G401 (cell line): Measurements from ENCODE around the gene SELENOS. TPM values are rescaled to one million over a fixed set of nuclear protein-coding genes. Genes with fewer than 3 reads are reported as not detected.

Experiments
- DNase-seq: peaks from one replicate; pipeline ENCODE4 v3.0.0-alpha.2; 2015; ENCODE audit warnings: low spot score
- in situ Hi-C: cut with HindIII; loops from 2 replicates; pipeline ENCODE4 v1.10.0; 2016; ENCODE audit warnings: low sequenced_read_pairs, mixed read lengths
- total RNA-seq: library from RNA; depleted of rRNA; stranded (reverse); fragments of >200 nt; shearing (Covaris generic); gene quantifications from 2 replicates; pipeline ENCODE4 v1.2.3, GENCODE V29; 2014

The SELENOS gene
- total RNA-seq, 1 experiment from 2014 or later: 61.7 TPM

DNA sequence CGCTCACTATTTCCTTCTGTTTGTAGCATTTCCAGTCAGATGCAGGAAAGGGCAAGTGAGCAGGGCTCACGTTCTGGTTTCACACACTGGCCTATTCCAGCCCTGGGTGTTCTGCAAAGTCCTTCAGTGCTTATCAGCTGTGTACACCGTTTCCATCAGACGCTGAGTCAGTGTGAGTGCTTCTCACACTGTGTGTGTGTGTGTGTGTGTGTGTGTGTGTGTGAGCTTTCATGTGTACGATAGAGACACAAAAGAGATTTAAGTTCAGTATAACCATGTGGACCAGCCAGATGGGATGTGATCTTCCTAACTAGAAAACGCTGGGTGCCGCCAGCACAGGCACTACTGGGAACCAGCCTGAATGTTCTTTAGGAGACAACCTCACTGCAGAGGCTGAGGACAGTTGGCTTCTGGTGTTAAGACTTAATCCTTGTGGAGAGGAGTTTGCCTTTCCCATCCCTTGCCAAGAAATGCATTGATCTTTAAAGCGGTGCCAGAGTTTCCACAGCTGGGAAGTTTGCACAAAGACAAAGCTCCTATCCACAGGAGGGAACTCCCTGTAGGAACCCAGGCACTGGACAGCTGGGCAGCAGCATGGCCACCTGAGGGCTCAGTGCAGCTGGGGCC, 21.6 kb downstream of the SELENOS start:
- no peak for DNase-seq
- in situ Hi-C loops: no loop called here

DNA sequence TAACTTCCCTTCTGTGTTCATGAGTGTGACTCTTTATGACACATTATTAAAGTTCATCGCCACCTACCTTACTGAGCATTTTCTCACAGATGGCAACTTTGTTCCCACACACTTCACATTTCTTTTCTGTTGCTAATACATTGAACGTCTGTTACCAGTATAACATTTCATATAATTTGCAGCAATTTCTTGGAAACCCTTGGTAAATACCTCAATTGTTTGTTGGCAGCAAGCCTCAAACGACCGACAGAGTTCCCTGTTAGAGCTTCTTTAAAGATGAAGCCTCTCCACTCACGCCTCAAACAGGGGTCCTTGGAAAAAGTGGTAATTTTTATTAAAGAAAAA, 22.3 kb downstream of the SELENOS start:
- in situ Hi-C loops: no loop called here
- no peak for DNase-seq

DNA sequence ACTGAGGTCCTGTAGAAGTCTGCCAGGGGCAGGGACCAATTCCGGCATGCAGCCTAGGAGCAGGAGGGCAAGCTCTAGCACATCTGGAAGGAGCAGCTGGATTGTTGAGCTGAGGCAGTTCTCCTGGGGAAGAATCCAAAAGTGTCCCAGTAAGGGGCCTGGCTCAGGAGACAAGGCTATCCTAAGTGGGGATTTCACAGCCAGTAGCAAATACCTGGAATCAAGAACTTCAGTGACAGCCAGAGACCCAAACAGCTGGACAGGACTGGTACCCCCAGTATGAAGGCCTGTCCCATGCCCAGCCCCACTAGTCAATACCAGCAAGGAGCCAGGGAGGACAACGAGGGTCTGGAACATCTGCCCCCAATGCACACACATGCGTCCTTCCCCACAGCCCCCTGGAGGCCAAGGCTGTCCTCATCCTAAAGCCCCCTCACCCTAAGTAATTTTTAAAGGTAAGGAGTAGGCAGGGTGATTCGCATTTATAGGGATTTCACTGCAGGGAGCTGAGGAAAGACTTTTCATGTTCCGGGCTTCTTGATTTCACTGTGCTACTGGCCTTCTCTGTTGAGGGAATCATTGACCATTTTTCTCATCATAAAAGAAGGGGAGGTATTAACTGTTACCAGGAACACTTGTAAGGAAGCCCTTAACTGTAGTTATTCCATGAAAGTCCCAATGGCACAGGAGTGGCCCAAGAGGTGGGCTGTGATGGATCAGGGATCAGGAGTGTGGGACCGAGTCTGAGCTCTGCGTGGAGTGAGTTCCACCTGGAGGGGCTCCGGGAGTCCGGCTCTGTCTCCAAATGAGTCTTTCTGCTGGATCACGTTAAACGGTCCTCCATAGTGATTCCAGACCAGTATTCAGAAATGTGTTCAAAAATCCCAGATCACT, 22.9 kb downstream of the SELENOS start:
- DNase-seq: no peak
- in situ Hi-C loops: no loop called here

DNA sequence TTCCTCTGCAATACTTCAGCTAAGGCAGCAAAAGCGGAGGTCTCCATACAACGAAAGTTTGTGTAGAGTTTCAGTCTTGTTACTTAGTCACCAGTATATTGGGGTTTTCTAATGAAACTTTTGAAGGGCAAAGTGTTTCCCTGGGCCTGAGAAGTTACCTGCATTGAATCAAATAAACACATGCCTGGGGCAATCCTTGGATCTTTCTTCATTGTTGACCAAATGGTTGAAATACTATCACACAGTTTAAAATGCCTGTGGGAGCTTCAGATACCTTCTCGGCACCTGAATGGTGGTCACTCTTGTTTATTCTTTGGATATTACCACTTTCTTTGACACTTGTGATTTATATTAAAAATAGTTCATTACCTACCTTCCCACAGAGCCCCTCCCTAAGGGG, 24.4 kb downstream of the SELENOS start:
- no peak for DNase-seq
- in situ Hi-C loops: no loop called here

DNA sequence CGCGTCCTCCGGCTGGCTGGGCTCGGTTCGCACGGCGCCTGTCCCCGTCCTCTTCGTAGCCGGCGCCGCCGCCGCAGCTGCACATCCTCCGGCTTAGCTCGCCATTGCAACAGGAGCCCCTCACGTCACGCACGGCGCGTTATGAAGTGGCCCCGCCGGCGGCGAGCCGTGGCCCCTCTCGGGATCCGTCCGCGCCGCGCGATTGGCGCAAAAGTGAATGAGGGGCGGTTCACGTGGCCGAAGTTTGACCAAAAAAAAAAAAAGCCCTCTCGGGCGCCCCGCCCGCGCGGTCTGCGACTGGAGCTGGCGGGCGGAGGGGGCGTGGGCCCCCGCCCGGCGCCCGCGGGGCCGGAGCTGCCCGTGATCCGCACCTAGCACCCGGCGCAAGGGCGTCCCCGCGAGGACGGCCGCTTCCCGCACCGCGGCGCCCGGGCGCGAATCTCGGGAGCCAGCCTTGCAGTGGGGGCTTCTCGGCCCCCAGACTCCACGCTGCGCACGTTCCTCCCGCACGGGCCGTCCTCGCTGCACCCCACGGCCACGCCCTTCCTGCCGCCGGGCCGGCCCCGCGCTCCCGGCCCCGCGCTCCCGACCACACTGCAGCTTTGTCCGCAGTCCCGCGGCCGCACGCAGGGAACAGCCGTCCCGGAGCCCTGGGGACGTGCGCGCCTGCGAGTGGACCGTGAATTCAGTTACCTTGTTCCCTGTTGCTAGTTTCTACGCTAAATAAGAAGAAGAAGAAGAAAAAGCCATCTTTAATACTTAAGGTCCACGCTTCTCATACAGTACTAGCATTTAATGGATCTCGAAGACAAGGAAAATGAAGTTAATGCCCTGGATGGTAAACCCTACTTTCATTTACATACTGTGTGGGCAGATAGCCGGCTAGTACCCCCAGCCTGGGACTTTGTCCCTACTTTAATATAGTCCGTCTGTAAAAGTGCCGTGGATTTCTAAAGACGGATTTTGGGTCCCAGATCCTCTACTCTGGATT, 25.2 kb downstream of the SELENOS start, which contains the start of gene CHSY1:
CHSY1 (minus strand) TSS at position 219 of the 991 bp plus-strand sequence. CDS start 592 bp downstream, outside the sequence.
- in situ Hi-C loops: no loop called here
- peak; percentile 82 for DNase-seq

DNA sequence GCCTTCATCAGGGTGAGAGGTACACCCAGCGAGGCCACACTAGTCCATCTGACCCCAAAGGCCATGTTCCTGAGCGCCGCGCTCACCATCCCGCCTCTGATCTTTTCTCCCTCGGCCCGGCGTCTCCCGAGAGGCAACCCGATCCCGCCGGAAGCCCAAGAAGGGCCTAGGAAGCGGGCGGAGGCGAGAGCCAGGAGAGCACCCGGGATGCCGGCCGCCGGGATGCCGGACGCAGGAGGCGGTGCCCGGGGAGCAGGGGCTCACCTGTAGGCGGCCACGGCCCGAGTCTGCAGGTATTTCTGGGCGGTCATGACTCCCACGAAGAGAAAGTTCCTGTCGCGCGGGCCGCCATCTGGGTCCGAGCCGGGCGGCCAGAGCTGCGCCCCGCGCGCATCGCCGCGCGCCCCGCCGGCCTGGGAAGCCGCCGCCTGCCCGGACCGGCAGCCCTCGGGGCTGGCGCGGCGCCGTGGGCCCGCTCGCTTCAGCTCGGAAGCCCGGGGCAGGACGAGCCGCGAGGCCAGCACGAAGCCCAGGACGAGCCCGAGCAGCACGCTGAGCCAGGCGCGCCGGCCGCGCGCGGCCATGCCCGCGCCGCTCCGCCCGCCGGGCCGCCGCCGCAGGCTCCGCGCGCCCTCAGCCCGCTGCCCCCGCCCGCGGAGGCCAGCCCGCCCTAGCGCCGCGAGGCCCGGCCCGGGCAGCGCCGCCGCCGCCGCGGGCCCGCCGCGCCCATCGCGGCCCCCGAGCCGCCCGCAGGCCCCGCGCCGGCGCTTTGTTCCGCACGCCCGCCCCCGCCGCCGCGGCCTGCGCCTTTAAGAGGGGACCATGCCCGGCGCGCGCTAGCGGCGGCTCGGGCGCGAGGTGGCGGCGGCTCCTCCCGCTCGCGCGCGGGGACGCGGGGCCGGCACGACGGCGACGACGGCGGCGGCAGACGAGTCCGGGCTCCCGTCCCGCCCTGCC, 26.1 kb downstream of the SELENOS start:
- peak; percentile 21 for DNase-seq
- in situ Hi-C loops: no loop called here

DNA sequence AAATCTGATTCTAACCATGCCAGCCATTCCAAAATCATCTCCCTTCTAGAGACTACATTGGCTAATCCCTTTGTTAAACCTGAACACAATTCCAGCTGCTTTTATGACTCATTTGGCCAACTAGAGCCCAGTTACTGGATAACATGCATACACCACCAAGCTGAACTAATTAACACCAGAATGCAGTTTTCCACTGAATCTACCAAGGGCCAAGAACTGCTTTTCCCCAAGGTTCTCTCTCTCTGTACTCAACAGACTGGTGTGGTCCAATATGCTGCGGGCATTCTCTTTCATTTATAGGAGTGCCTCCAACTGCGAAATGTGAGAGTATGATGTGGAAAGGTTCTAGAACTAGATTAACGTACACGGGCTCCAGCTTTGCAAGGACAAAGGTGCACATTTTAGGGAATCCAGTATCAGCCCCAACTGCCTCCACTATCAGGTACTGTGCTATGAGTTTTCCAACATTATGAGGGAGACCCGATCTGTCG, 26.9 kb downstream of the SELENOS start:
- in situ Hi-C loops: no loop called here
- peak; percentile 21 for DNase-seq

DNA sequence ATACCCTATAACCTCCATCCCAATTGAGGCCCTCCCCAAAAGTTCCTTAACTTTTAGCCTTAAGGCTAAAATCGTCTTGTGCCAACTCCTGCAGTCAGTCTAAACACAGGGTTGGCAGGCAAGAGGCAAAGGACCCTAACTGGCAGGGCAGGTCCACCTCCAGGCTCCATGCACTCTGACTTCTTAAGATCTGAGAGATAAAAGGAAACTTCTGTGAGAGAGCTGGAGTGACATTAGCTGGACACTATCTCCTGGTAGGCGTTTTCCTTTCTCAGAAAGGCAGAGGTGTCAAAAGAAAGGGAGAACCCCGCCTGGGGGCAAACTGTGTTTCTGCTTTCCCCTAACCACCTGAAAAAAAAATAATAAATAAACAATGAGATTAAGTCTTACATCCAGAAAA, 29.0 kb downstream of the SELENOS start:
- DNase-seq: no peak
- in situ Hi-C loops: no loop called here

DNA sequence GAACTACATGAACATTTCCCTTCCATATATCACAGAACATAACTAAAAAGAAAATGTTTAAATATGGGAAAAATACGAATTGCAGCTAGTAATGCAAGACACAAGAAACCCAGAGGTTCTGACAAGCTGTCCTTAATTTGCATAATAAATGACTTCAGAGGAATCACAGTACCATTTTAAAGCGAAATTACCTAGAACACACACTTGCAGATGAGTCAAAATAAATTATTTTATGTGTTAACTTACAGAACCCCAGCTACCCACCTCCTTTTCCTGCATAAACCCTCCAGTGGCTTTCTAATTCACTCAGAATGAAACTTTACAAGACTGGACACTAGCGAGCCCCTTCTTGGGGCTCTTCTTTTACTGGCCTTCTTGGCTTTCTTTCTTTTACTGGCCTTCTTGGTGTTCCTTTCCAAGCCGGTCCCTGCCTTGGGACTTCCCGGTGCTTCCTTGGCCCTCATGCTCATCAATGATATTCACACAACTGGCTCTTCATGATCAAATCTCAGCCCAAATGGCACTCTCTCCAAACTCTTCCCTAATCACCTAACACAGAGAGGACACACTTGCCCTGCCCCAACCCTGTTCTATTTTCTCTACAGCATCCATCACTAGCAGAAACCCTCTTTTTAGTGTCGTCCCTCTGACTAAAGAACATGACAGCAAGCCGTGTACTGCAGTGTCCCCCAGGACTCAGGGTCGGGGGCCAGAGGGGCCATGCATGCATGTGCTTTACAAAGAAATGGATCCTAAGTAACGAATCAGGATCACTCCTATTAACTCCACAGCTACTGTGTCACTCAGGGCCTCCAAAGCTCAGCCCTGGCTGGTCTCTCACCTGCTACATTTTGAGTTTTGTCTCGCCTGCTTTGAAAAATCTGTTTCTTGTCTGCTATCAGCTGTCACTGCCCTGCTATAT, 30.2 kb downstream of the SELENOS start:
- in situ Hi-C loops: no loop called here

DNA sequence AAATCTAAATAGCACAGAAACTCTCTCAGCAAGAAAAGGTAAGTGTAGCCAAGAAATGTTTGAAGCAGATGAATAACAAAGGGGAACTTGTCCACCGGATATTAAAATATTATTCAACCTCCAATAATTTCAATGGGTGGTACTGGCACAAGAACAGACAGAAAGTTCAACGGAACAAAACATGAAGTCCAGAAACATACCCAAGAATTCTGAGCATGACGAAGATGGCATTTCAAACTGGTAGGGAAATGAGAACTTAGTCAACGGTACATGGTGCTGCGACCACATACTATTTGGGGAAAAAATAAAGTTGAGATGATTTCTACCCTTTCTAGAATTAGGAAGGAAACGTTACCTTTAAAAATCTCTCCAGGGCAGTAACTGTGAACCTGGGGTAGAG, 30.9 kb downstream of the SELENOS start:
- in situ Hi-C loops: no loop called here
- DNase-seq: no peak

More for the DNA sequence above, 30.2 kb downstream of the SELENOS start:
- no peak for DNase-seq

DNA sequence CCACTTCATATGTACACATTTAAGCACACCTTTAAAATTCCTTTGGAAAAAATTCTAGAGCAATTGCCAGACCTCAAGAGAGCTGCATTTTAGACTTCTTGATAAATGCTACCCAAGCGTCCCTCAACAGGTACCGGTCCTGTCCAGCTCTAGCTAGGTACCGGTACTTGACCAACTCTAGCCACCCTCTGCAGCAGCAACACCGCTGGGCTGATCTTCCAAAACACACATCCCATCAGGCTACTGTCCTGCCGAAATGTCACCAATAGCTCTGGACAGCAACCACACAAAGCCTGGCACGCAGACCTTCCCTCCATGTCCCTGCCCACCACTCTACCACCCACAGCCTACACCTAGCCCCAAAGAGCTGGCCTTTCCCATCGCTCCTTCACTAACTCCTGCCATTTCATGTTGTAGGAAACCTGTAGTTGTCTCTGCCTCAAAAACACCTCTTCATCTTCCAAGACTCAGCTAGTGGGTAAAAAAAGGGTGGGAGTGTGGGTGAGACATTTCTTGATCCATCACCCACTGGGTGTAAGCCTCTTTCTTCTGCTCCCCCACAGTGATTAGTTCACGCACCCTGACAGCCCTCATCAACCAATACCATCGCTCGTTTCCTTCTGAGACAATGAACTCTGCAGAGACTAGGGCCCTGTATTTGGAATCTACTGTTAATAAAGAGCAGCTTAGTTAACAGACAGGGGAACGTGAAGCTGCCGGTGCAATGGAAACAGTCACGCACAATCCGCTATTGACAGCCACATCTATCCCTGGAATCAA, 32.2 kb downstream of the SELENOS start:
- no peak for DNase-seq
- in situ Hi-C loops: loop anchor here (5.0 kb wide), 2 partner anchors 38 to 153 kb away; no protein-coding TSS in a partner anchor

DNA sequence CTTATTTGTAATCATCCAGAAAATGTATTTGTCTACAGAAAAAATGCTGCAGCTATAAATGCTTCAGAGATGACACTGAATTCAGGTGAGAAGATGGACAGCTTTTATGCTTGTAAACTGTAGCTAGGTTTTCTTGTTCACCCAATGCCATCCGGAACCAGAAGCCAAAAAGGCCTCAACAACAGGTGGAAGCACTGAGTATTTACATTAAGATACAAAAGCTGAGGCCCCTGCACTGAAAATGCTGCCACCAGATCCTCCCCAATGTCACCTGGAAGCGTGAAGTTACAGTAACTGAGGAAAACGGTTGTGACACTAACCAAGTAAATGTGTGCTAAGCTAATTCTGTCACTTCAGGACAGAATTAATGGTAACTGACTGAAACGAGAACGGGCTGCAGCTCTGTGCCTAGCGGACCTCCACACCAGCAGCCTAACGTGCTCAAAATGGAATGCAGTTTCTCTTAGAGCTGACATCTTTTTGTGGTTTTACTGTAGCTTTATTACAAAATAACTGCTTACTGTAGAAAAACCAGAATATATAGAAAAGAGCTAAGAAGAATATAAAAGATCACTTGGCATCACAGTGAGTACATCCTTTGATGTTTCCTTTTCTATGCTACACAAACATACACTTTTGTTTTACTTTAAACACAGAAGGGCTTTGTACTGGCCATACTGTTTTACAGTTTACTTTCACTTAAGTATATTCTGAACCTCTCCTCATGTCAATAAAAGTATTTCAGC, 33.1 kb downstream of the SELENOS start:
- DNase-seq: no peak
- in situ Hi-C loops: loop anchor here (5.0 kb wide), 2 partner anchors 37 to 152 kb away; no protein-coding TSS in a partner anchor

DNA sequence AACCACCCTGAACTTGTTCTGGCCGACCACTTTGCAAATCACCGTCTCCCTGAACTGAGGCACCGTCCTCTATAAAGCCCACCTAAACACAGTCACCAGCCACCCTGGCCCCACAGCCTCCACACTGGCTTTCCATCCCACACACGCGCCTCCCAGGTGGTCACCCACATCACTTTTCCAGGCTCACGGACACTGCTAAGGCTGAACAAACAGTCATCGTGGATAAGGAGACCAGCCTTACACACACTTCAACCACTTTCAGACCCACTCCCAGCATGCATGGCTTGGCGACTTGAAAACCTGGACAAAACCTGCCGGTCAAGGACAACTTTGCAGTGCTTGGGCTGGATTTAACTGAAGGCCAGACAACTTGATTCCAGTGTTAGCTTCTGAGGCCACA, 33.9 kb downstream of the SELENOS start:
- in situ Hi-C loops: loop anchor here (5.0 kb wide), 2 partner anchors 36 to 151 kb away; no protein-coding TSS in a partner anchor
- no peak for DNase-seq

DNA sequence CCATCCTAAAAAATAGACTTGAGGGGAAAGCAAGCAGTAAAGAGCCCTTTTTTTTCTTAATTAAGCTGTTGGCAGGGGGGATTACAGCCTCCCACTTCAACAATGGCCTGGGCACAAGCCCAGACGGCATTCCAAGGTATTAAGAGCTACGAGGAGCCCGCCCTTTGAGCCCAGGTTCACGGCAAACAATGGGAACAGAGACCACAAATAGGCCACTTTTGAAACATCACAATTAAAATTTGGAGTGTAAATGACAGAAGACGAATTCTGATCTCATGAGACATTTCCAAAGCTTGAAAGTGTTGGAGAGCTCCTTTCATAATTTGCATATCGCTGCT, 34.3 kb downstream of the SELENOS start:
- in situ Hi-C loops: loop anchor here (5.0 kb wide), 2 partner anchors 36 to 151 kb away; no protein-coding TSS in a partner anchor
- DNase-seq: no peak

DNA sequence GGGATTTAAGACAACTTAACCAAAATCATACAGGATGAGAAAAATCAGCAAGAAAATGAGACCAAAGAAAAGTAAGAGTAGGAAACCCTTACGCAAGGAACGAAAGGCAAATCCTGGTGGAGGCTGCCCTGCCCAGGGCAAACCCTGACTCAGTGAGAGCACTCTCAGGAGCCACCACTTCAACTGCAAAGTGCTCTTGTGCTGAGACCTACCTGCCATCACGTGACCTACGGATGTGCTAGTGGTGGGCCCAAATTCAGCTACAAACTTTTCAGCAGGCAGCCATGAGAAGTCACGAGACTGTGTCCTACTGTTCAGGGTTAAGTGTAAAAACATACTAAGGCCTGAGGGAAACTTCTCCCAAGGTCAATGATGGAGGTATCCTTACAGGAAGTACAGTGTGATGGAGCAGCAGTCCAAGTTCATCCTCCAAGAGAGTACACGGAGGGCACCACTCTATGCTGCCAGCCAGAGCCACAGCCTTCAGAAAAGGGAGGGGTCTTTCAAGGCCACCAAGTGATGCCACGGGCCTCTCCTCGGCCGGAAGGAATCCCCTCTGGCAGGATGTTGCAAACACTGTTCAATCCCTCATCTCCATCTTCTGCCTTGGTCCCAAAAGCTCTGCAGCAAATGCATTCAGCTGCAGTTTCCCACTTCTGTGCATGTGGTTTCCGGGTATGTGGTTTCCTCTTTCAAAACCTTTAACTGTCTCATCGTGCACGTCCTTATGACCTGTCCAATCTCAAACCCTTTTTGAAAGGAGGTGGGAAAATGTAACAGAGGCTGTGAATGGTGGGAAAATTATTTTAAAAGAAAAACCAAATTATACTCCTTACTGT, 34.9 kb downstream of the SELENOS start:
- in situ Hi-C loops: loop anchor here (5.0 kb wide), 2 partner anchors 35 to 150 kb away; no protein-coding TSS in a partner anchor

More for the DNA sequence above, 34.9 kb downstream of the SELENOS start:
- no peak for DNase-seq
